Calu3 (cell line): ENCODE measurements around the gene RAB40C. TPM values are rescaled to one million over a fixed set of nuclear protein-coding genes. Genes with fewer than 3 reads are reported as not detected.

Source experiments
- BruUV-seq: library from RNA; stranded (reverse); fragments of 400-500 nt; replicated peaks from 2 replicates; lab custom pipeline; 2021; lab: Mats Ljungman, UMichigan
- CTCF ChIA-PET: fragments of 300-600 bp; sonication (Branson Sonifier 250); formaldehyde crosslinking; loops from one replicate; lab custom pipeline; 2022; ENCODE audit warnings: antibody characterized with exemption; lab: Charles Lee
- DNase-seq: peaks from one replicate; pipeline ENCODE4 v3.0.0; 2022
- H3K27ac Mint-ChIP-seq: one replicate; pipeline ENCODE4 v1.8.0; 2022; ENCODE audit warnings: mixed read lengths; ENCODE audit not compliant: unreplicated experiment
- H3K27me3 Mint-ChIP-seq: one replicate; pipeline ENCODE4 v1.8.0; 2022; ENCODE audit warnings: mixed read lengths; ENCODE audit not compliant: unreplicated experiment
- H3K36me3 Mint-ChIP-seq: one replicate; pipeline ENCODE4 v1.8.0; 2022; ENCODE audit warnings: mild to moderate bottlenecking, moderate library complexity, mixed read lengths; ENCODE audit not compliant: insufficient read depth, unreplicated experiment
- H3K4me1 Mint-ChIP-seq: one replicate; pipeline ENCODE4 v1.8.0; 2022; ENCODE audit warnings: mild to moderate bottlenecking, low read depth, mixed read lengths; ENCODE audit not compliant: unreplicated experiment
- H3K4me3 Mint-ChIP-seq: one replicate; pipeline ENCODE4 v1.8.0; 2022; ENCODE audit warnings: mild to moderate bottlenecking, low read depth, moderate library complexity, mixed read lengths; ENCODE audit not compliant: unreplicated experiment
- H3K9me3 Mint-ChIP-seq: one replicate; pipeline ENCODE4 v1.8.0; 2022; ENCODE audit warnings: low read depth, mixed read lengths; ENCODE audit not compliant: unreplicated experiment
- intact Hi-C: fragments of 100-400 bp; cut with micrococcal nuclease; formaldehyde crosslinking; loops from one replicate; pipeline ENCODE4 v1.10.0; 2022; ENCODE audit not compliant: unreplicated experiment
- total RNA-seq: library from RNA; stranded (reverse); gene quantifications from 2 replicates; pipeline ENCODE4 v1.2.3, GENCODE V29; 2022
- TF ChIP-seq, protein P1 (sequence below): fragments of 200-600 bp; IDR thresholded peaks from one replicate; pipeline ENCODE4 v1.8.0; 2022; ENCODE audit warnings: antibody characterized with exemption; ENCODE audit not compliant: unreplicated experiment

Gene RAB40C
- total RNA-seq, 1 experiment from 2014 or later, result 35.6 TPM

DNA sequence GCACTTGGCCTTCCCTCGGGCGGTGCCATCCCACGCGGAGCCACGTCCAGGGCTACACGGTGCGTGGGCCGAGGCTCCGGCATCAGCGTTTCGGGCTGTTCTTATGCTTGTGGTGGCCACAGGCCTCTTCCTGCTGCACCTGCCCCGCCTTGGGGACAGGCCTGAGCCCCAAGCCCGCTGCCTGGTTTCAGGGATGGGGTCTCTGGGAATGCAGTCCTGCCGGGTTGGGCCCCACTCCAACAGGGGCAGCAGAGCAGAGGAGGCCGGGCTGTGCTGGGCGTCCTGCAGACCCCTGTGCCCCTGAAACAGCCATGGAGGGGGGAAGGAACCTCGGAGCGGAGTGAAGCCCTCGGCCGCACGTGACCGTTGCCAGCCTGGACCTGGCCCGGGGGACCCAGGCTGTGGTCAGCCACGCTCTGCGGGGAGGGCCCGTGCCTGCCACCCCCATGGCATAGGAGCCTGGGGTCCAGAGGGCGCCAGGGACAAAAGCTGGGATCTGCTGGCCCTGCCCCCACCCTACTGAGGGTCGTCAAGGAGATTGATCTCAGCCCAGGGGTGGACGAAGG, 40.5 kb downstream of the RAB40C start:
- DNase-seq, result no peak
- BruUV-seq, result no TSS peak
- CTCF ChIA-PET, result no interaction called here
- TF ChIP-seq, protein P1, sequence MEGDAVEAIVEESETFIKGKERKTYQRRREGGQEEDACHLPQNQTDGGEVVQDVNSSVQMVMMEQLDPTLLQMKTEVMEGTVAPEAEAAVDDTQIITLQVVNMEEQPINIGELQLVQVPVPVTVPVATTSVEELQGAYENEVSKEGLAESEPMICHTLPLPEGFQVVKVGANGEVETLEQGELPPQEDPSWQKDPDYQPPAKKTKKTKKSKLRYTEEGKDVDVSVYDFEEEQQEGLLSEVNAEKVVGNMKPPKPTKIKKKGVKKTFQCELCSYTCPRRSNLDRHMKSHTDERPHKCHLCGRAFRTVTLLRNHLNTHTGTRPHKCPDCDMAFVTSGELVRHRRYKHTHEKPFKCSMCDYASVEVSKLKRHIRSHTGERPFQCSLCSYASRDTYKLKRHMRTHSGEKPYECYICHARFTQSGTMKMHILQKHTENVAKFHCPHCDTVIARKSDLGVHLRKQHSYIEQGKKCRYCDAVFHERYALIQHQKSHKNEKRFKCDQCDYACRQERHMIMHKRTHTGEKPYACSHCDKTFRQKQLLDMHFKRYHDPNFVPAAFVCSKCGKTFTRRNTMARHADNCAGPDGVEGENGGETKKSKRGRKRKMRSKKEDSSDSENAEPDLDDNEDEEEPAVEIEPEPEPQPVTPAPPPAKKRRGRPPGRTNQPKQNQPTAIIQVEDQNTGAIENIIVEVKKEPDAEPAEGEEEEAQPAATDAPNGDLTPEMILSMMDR, result no peak
- peak overlapping the region; percentile 50 for H3K27ac Mint-ChIP-seq
- H3K4me3 Mint-ChIP-seq, result no peak overlapping the region
- H3K27me3 Mint-ChIP-seq, result no peaks in the 10 kb centered on the region
- H3K9me3 Mint-ChIP-seq, result no peaks in the 10 kb centered on the region
- intact Hi-C loops, result loop anchor here (10.0 kb wide), 1 partner anchor 106 kb away; the partner anchor contains the start of gene CAPN15
- no peaks in the 10 kb centered on the region for H3K4me1 Mint-ChIP-seq
- peaks cover 81% of the 10 kb centered on the region for H3K36me3 Mint-ChIP-seq

DNA sequence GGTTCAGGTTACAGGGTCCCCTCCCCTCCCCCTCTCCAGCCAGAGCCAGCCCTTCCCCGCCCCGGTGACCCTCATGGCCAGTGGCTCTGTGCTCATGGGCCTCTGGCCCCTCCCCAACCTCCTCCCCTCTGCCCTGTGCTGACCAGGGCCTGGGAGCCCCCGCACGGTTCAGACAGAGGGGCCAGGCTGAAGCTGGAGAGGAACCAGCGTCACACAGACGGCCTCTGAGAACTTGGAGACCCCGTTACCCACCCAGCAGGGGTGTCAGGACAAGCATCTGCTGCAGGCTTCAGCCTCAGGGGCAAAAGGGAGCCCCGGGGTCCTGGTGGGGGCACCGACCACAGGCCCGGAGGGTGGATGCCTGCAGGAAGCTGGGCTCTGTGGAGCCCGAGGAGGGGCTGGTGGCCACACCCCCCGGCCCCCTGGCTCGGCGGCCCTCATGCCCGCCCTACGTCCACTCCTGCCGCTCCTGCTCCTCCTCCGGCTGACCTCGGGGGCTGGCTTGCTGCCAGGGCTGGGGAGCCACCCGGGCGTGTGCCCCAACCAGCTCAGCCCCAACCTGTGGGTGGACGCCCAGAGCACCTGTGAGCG, 41.0 kb downstream of the RAB40C start, which contains the start of gene WFIKKN1:
TSS of gene WFIKKN1 (plus strand) at position 171 of the 591 bp plus-strand sequence. CDS start at position 440, 269 bp downstream.
- TF ChIP-seq, protein P1, result no peak
- Mint-ChIP-seq H3K27ac (peak within 1 kb of the TSS; percentile 50), H3K4me3 (no peak within 1 kb of the TSS), H3K27me3 (no peaks in the 10 kb centered on the region), H3K9me3 (no peaks in the 10 kb centered on the region), H3K4me1 (no peaks in the 10 kb centered on the region), H3K36me3 (peaks cover 87% of the 10 kb centered on the region)
- peak; percentile 80 for DNase-seq
- no TSS peak for BruUV-seq
- CTCF ChIA-PET, result no interaction called here
- intact Hi-C loops, result loop anchor here (10.0 kb wide), 1 partner anchor 106 kb away; the partner anchor contains the start of gene CAPN15

DNA sequence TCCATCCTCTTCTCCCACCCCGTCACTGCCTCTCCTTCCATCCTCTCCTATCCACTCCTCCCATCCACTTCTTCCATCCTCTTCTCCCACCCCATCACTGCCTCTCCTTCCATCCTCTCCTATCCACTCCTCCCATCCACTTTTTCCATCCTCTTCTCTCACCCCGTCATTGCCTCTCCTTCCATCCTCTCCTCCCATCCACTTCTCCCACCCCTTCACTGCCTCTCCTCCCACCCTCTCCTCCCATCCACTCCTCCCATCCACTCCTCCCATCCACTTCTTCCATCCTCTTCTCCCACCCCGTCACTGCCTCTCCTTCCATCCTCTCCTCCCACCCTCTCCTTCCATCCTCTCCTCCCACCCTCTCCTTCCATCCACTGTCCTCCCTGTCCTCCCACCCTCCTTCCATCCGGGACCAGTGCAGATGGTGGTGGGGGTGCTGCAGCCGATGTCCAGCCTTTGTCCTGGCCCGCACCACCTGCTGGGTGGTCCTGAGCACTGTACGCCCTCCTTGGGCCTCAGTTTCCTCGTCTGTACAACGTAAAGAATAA, 42.0 kb downstream of the RAB40C start:
- peaks cover 91% of the 10 kb centered on the region for H3K36me3 Mint-ChIP-seq
- H3K4me1 Mint-ChIP-seq, result peaks cover 6% of the 10 kb centered on the region
- H3K9me3 Mint-ChIP-seq, result no peaks in the 10 kb centered on the region
- CTCF ChIA-PET, result no interaction called here
- H3K27me3 Mint-ChIP-seq, result no peaks in the 10 kb centered on the region
- H3K27ac Mint-ChIP-seq, result no peak overlapping the region
- no TSS peak for BruUV-seq
- no peak for DNase-seq
- intact Hi-C loops, result loop anchor here (10.0 kb wide), 1 partner anchor 107 kb away; the partner anchor contains the start of gene CAPN15
- TF ChIP-seq, protein P1, result no peak
- H3K4me3 Mint-ChIP-seq, result no peak overlapping the region

DNA sequence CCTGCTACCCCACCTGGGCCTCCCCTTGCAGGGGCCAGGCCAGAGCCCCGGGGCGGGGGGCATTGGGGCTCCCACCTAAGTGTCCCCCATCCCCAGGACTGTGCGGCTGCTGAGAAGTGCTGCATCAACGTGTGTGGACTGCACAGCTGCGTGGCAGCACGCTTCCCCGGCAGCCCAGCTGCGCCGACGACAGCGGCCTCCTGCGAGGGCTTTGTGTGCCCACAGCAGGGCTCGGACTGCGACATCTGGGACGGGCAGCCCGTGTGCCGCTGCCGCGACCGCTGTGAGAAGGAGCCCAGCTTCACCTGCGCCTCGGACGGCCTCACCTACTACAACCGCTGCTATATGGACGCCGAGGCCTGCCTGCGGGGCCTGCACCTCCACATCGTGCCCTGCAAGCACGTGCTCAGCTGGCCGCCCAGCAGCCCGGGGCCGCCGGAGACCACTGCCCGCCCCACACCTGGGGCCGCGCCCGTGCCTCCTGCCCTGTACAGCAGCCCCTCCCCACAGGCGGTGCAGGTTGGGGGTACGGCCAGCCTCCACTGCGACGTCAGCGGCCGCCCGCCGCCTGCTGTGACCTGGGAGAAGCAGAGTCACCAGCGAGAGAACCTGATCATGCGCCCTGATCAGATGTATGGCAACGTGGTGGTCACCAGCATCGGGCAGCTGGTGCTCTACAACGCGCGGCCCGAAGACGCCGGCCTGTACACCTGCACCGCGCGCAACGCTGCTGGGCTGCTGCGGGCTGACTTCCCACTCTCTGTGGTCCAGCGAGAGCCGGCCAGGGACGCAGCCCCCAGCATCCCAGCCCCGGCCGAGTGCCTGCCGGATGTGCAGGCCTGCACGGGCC, 42.8 kb downstream of the RAB40C start:
- H3K27me3 Mint-ChIP-seq, result no peaks in the 10 kb centered on the region
- H3K9me3 Mint-ChIP-seq, result no peaks in the 10 kb centered on the region
- TF ChIP-seq, protein P1, result no peak
- intact Hi-C loops, result loop anchor here (10.0 kb wide), 1 partner anchor 108 kb away; the partner anchor contains the start of gene CAPN15
- CTCF ChIA-PET, result no interaction called here
- H3K36me3 Mint-ChIP-seq, result peaks cover 91% of the 10 kb centered on the region
- DNase-seq, result no peak
- no peak overlapping the region for H3K4me3 Mint-ChIP-seq
- no peak overlapping the region for H3K27ac Mint-ChIP-seq
- peaks cover 8% of the 10 kb centered on the region for H3K4me1 Mint-ChIP-seq
- no TSS peak for BruUV-seq
